ENCODE measurements around the gene EIF5. TPM values are rescaled to one million over a fixed set of nuclear protein-coding genes. Genes with fewer than 3 reads are reported as not detected.

Gene EIF5
- polyA plus RNA-seq, 3 donors, result 162 to 191 (median 163) TPM

DNA sequence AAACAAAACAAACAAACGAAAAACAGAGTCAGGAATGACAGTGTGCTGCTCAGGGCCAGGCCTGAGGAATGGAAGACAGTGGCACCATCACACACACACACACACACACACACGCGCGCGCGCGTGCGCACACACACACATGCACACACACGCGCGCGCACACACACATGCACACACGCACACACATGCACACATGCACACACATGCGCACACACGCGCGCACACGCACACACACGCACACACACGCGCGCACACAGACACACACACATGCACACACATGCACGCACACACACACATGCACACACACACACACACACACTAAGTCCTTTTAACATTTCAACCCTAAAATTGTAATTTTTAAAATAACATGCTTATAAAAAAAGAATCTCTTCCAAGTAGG, 38.0 kb downstream of the EIF5 start:
- Histone ChIP-seq H3K9ac (ENCODE audit: insufficient read depth, low read length, poor library complexity, severe bottlenecking) (no peak overlapping the region), H2AFZ (ENCODE audit: insufficient read depth, low read depth, low read length, poor library complexity, severe bottlenecking) (no peak overlapping the region), H3K4me3 (replicated peaks in 1 of 3; ENCODE audit: low read depth in 2 of 3, low read length in 3 of 3) (no peak overlapping the region), H3K27ac (ENCODE audit: low read depth in 1 of 2, low read length in 2 of 2) (no peak overlapping the region), H3K4me1 (ENCODE audit: control insufficient read depth in 1 of 2, insufficient read depth in 2 of 2, low read length in 2 of 2) (peaks cover 0 to 14% of the 10 kb centered on the region in 2 donors), H3K36me3 (replicated peaks in 1 of 2; ENCODE audit: control insufficient read depth in 1 of 2, insufficient read depth in 2 of 2, low read length in 2 of 2) (no peaks in the 10 kb centered on the region), H3K79me2 (ENCODE audit: insufficient read depth, low read length) (no peaks in the 10 kb centered on the region), H3K4me2 (replicated peaks; ENCODE audit: extremely low read depth, low read length, poor library complexity, severe bottlenecking) (no peak overlapping the region), H4K20me1 (ENCODE audit: insufficient read depth, low read length) (no peaks in the 10 kb centered on the region), H3K27me3 (ENCODE audit: control insufficient read depth in 2 of 2, insufficient read depth in 2 of 2, low read length in 2 of 2) (no peaks in the 10 kb centered on the region), H3K9me3 (replicated peaks in 1 of 2; ENCODE audit: control insufficient read depth in 1 of 2, insufficient read depth in 1 of 2, low read length in 2 of 2) (no peaks in the 10 kb centered on the region)
- intact Hi-C loops (cut with micrococcal nuclease), result no loop called here
- Mint-ChIP-seq H3K4me3 (no peak overlapping the region), H3K36me3 (no peaks in the 10 kb centered on the region), H3K27me3 (ENCODE audit: low read depth in 3 of 3) (peaks cover 0 to 9% (median 0%) of the 10 kb centered on the region in 3 donors), H3K4me1 (peaks cover 3% of the 10 kb centered on the region), H3K9me3 (peaks cover 0 to 4% (median 0%) of the 10 kb centered on the region in 7 donors), H3K27ac (peak overlapping the region in 1 of 7 donors; percentile 69)
- 78% methylated on average over 15 of the region's 23 CpGs for WGBS (ENCODE audit: insufficient coverage)
- TF ChIP-seq, protein P1, sequence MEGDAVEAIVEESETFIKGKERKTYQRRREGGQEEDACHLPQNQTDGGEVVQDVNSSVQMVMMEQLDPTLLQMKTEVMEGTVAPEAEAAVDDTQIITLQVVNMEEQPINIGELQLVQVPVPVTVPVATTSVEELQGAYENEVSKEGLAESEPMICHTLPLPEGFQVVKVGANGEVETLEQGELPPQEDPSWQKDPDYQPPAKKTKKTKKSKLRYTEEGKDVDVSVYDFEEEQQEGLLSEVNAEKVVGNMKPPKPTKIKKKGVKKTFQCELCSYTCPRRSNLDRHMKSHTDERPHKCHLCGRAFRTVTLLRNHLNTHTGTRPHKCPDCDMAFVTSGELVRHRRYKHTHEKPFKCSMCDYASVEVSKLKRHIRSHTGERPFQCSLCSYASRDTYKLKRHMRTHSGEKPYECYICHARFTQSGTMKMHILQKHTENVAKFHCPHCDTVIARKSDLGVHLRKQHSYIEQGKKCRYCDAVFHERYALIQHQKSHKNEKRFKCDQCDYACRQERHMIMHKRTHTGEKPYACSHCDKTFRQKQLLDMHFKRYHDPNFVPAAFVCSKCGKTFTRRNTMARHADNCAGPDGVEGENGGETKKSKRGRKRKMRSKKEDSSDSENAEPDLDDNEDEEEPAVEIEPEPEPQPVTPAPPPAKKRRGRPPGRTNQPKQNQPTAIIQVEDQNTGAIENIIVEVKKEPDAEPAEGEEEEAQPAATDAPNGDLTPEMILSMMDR (IDR thresholded peaks at IDR 0.05), result no peak
- DNase-seq, result no peak

DNA sequence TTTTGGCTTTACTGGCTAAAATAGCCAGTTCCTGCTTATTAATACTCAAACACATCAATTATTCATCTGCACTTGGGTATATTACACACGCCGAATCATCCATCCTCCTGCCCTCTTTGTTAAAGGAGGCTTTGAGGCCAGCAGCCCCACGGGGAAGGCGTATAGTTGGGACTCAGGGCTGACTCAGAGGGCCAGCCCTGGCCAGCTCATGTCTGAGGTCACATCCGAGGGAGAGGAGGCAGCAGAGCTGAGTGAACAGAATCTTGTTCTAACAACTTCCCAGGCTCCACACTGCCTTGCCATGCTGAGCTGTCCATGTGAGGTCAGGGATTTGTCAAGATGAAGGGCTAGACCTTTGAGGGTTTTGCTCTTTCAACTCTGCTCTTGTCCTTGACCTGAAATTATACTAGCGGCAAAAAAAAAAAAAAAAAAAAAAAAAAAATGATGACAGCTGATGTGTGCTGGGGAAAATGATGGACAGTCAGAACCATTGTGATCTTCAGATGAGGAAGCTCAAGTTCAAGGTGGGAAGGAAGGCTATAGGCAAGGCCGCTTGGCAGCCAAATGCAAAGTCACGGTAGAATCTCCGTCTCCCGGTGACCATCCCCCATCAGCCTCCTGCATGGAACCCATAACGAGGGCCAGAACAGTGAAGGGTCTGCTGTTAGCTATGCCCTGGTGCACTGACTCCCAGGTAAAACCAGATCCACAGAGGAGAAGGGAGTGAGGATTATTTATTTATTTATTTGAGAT, 38.7 kb downstream of the EIF5 start:
- H3K4me1 ChIP-seq (ENCODE audit: control insufficient read depth in 1 of 2, insufficient read depth in 2 of 2, low read length in 2 of 2), result peaks cover 3 to 18% of the 10 kb centered on the region in 2 donors
- H4K20me1 ChIP-seq (ENCODE audit: insufficient read depth, low read length), result no peaks in the 10 kb centered on the region
- H2AFZ ChIP-seq (ENCODE audit: insufficient read depth, low read depth, low read length, poor library complexity, severe bottlenecking), result no peak overlapping the region
- no peaks in the 10 kb centered on the region for H3K27me3 ChIP-seq (ENCODE audit: control insufficient read depth in 2 of 2, insufficient read depth in 2 of 2, low read length in 2 of 2)
- Mint-ChIP-seq H3K4me1 (peaks cover 3% of the 10 kb centered on the region), H3K9me3 (peaks cover 0 to 4% (median 0%) of the 10 kb centered on the region in 7 donors), H3K27ac (peak overlapping the region in 3 of 7 donors; percentile 35 to 69 (median 63)), H3K36me3 (no peaks in the 10 kb centered on the region), H3K27me3 (ENCODE audit: low read depth in 3 of 3) (peaks cover 0 to 9% (median 0%) of the 10 kb centered on the region in 3 donors), H3K4me3 (no peak overlapping the region)
- H3K4me3 ChIP-seq (replicated peaks in 1 of 3; ENCODE audit: low read depth in 2 of 3, low read length in 3 of 3), result no peak overlapping the region
- WGBS (ENCODE audit: insufficient coverage), result 100% methylated on average over 1 of the region's 11 CpGs
- no peak overlapping the region for H3K27ac ChIP-seq (ENCODE audit: low read depth in 1 of 2, low read length in 2 of 2)
- no peak overlapping the region for H3K4me2 ChIP-seq (replicated peaks; ENCODE audit: extremely low read depth, low read length, poor library complexity, severe bottlenecking)
- H3K9ac ChIP-seq (ENCODE audit: insufficient read depth, low read length, poor library complexity, severe bottlenecking), result no peak overlapping the region
- intact Hi-C loops (cut with micrococcal nuclease), result no loop called here
- H3K9me3 ChIP-seq (replicated peaks in 1 of 2; ENCODE audit: control insufficient read depth in 1 of 2, insufficient read depth in 1 of 2, low read length in 2 of 2), result no peaks in the 10 kb centered on the region
- DNase-seq, result peak; percentile 40 to 71 (median 71)
- TF ChIP-seq, protein P1 (IDR thresholded peaks at IDR 0.05), result no peak
- no peaks in the 10 kb centered on the region for H3K79me2 ChIP-seq (ENCODE audit: insufficient read depth, low read length)
- H3K36me3 ChIP-seq (replicated peaks in 1 of 2; ENCODE audit: control insufficient read depth in 1 of 2, insufficient read depth in 2 of 2, low read length in 2 of 2), result no peaks in the 10 kb centered on the region

Measured in CD14-positive monocyte (primary cell).